Activated naive CD4-positive, alpha-beta T cell treated with anti-CD3 and anti-CD28 coated beads for 36 hours (primary cell): ENCODE data around the gene CLEC10A. TPM values are rescaled to one million over a fixed set of nuclear protein-coding genes. Genes with fewer than 3 reads are reported as not detected.

Experiments
- CTCF ChIA-PET: fragments of 350-600 bp; sonication (Branson Sonifier 250); formaldehyde crosslinking; loops from one replicate; lab custom pipeline; 2021; ENCODE audit warnings: antibody characterized with exemption; lab: Charles Lee
- DNase-seq: peaks from one replicate; pipeline ENCODE4 v3.0.0-alpha.2; 2020
- H3K27ac Mint-ChIP-seq: one replicate; pipeline ENCODE4 v1.8.0; 2021; ENCODE audit warnings: mild to moderate bottlenecking, mixed read lengths
- H3K27me3 Mint-ChIP-seq: one replicate; pipeline ENCODE4 v1.8.0; 2021; ENCODE audit warnings: low read depth, mixed read lengths
- H3K36me3 Mint-ChIP-seq: one replicate; pipeline ENCODE4 v1.8.0; 2021; ENCODE audit warnings: low read depth, mixed read lengths
- H3K4me1 Mint-ChIP-seq: one replicate; pipeline ENCODE4 v1.8.0; 2021; ENCODE audit warnings: low read depth, mixed read lengths
- H3K4me3 Mint-ChIP-seq: one replicate; pipeline ENCODE4 v1.8.0; 2021; ENCODE audit warnings: mild to moderate bottlenecking, moderate library complexity, mixed read lengths
- H3K9me3 Mint-ChIP-seq: one replicate; pipeline ENCODE4 v1.8.0; 2021; ENCODE audit warnings: mixed read lengths
- intact Hi-C: fragments of 100-400 bp; cut with micrococcal nuclease; formaldehyde crosslinking; loops from one replicate; pipeline ENCODE4 v1.15.1; 2023
- total RNA-seq, 2 experiments: library from RNA; stranded (reverse); gene quantifications; one replicate each; pipeline ENCODE4 v1.2.3, GENCODE V29; 2021

Gene CLEC10A
- total RNA-seq, 2 experiments from 2014 or later: not detected

- Mint-ChIP-seq H3K27ac (no peak overlapping the region), H3K36me3 (no peaks in the 10 kb centered on the region), H3K9me3 (no peaks in the 10 kb centered on the region), H3K27me3 (no peaks in the 10 kb centered on the region), H3K4me3 (peak overlapping the region; percentile 70), H3K4me1 (peaks cover 45% of the 10 kb centered on the region)
- no peak for DNase-seq
- CTCF ChIA-PET: interaction anchor here (0.8 to 12.1 kb wide), 3 partner anchors 92 to 178 kb away, joined by 3 to 238 read pairs (median 4); no protein-coding TSS in a partner anchor
- intact Hi-C loops: loop anchor here (1.0 to 10.0 kb wide), 2 partner anchors 8 to 532 kb away; partner anchors contain the start of gene CD68
These were observed 36.9 kb downstream of the CLEC10A start for GRCh38 chr17:7043182-7043496.

GRCh38 chr17:7042501-7043181, 37.4 kb downstream of the CLEC10A start:
- Mint-ChIP-seq H3K9me3 (no peaks in the 10 kb centered on the region), H3K4me1 (peaks cover 44% of the 10 kb centered on the region), H3K27ac (peak overlapping the region; percentile 63), H3K27me3 (no peaks in the 10 kb centered on the region), H3K4me3 (peak overlapping the region; percentile 70), H3K36me3 (no peaks in the 10 kb centered on the region)
- CTCF ChIA-PET: interaction anchor here (0.6 to 1.5 kb wide), 2 partner anchors 77 to 90 kb away, joined by 3 to 6 read pairs; no protein-coding TSS in a partner anchor
- intact Hi-C loops: loop anchor here (1.0 to 10.0 kb wide), 2 partner anchors 7 to 532 kb away; partner anchors contain the start of gene CD68
- DNase-seq: peak; percentile 63

DNA sequence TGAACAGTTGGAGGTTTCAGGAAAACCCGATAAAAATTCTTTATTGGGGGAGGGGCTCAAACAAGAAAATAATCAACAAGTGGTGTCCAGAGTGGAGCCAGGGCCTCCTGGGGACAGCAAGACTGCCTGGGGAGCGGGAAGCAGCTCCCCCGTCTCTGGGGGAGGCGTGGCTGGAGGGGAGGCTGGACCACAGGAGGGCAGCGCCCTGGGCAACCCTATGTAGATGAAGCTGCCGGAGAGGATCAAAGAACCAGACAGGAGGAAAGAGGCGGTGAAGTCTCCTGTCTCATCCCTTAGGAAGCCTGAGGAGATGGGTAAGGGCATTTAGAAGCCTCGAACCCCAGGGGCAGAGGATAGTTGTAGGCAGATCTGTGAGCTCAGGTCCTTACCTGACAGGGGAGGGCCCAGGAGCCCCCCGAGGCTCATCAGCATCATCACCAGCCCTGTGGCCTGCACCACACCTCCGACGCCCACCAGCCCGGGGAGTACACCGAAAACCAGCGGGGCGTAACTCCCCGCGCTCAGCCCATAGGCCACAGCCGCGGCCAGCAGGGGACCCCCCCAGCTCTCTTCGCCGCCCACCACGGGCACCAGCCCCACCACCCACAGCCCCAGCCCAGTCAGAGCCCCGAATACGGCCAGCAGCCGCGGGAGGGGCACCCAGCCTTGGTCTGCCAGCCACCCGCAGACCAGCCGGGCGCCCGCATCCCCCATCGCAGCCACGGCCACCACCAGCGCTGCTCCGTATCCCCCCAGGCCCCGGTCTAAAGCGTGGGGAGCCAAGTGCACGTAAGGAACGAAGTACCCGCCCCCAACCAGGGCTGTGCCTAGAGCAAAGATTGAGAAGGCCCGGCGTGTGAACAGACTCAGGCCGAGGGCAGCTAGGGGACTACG, 38.2 kb downstream of the CLEC10A start:
- no peak for DNase-seq
- intact Hi-C loops: loop anchor here (10.0 kb wide), 1 partner anchor 533 kb away; the partner anchor contains the start of gene CD68
- H3K27ac Mint-ChIP-seq: peak overlapping the region; percentile 63
- CTCF ChIA-PET: interaction anchor here (0.6 to 1.5 kb wide), 2 partner anchors 77 to 91 kb away, joined by 3 to 6 read pairs; no protein-coding TSS in a partner anchor
- peaks cover 45% of the 10 kb centered on the region for H3K4me1 Mint-ChIP-seq
- H3K27me3 Mint-ChIP-seq: no peaks in the 10 kb centered on the region
- no peaks in the 10 kb centered on the region for H3K36me3 Mint-ChIP-seq
- no peaks in the 10 kb centered on the region for H3K9me3 Mint-ChIP-seq
- peak overlapping the region; percentile 70 for H3K4me3 Mint-ChIP-seq

GRCh38 chr17:7039832-7040231, 40.2 kb downstream of the CLEC10A start:
- Mint-ChIP-seq H3K27ac (no peak overlapping the region), H3K9me3 (no peaks in the 10 kb centered on the region), H3K4me1 (peaks cover 40% of the 10 kb centered on the region), H3K4me3 (no peak overlapping the region), H3K36me3 (peaks cover 3% of the 10 kb centered on the region), H3K27me3 (no peaks in the 10 kb centered on the region)
- DNase-seq: no peak
- CTCF ChIA-PET: interaction anchor here (5.7 kb wide), 1 partner anchor 17 kb away, joined by 37 read pairs; the partner anchor contains the start of gene BCL6B
- intact Hi-C loops: loop anchor here (10.0 kb wide), 1 partner anchor 535 kb away; the partner anchor contains the start of gene CD68

- Mint-ChIP-seq H3K4me1 (peaks cover 46% of the 10 kb centered on the region), H3K9me3 (no peaks in the 10 kb centered on the region), H3K27ac (no peak overlapping the region), H3K27me3 (no peaks in the 10 kb centered on the region), H3K4me3 (peak overlapping the region; percentile 11), H3K36me3 (peaks cover 3% of the 10 kb centered on the region)
- DNase-seq: no peak
- intact Hi-C loops: no loop called here
- CTCF ChIA-PET: interaction anchor here (0.6 to 5.7 kb wide), 8 partner anchors 7 to 140 kb away, joined by 3 to 37 read pairs (median 4); partner anchors contain the start of gene BCL6B
These were observed 41.8 kb downstream of the CLEC10A start for GRCh38 chr17:7038025-7038862.

GRCh38 chr17:7035591-7036368, 44.3 kb downstream of the CLEC10A start, which contains the start of gene SLC16A13:
TSS of gene SLC16A13 (plus strand) at chr17:7036015. CDS start at chr17:7036383, 368 bp downstream.
- peaks cover 49% of the 10 kb centered on the region for H3K4me1 Mint-ChIP-seq
- H3K27me3 Mint-ChIP-seq: no peaks in the 10 kb centered on the region
- peak within 1 kb of the TSS; percentile 99 for H3K27ac Mint-ChIP-seq
- intact Hi-C loops: loop anchor here (1.0 kb wide), 4 partner anchors 8 to 25 kb away; partner anchors contain the start of gene BCL6B
- peaks cover 2% of the 10 kb centered on the region for H3K9me3 Mint-ChIP-seq
- peaks cover 6% of the 10 kb centered on the region for H3K36me3 Mint-ChIP-seq
- H3K4me3 Mint-ChIP-seq: peak within 1 kb of the TSS; percentile 96
- CTCF ChIA-PET: interaction anchor here (0.8 to 5.7 kb wide), 5 partner anchors 10 to 369 kb away, joined by 3 to 37 read pairs (median 6); partner anchors contain the start of gene BCL6B
- peak; percentile 99 for DNase-seq

DNA sequence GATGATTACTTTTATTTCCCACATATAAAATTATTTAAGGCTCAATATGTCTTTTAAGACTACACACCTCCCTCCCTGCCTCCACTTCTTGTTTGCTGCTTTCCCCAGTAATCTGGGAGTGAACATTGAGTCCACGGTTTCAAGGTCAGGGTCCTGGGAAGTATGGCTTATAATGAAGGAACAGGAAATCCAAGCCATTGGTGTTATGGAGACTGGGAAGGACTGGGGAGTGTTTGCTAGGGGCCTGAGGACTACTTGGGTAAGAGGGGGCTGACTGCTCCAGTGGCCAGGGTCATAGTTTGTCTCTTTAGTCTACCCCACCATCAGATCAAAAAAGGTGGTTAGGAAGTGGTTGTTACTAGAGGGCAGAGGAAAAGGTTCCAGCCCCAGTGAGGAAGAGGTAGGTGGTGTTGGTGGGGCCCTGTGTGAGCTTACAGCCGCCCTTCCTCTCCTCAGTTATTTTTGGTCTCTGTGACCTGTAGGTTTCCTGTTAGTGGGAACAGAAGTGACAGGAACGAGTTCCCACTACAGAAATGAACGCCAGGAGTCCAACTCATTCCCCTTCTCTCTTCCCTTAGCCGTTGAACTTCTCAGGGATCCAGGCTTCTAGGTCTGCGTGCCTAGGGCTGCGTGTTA, 45.0 kb downstream of the CLEC10A start:
- Mint-ChIP-seq H3K27me3 (no peaks in the 10 kb centered on the region), H3K4me1 (peaks cover 56% of the 10 kb centered on the region), H3K9me3 (peaks cover 2% of the 10 kb centered on the region), H3K4me3 (peak overlapping the region; percentile 96), H3K27ac (peak overlapping the region; percentile 99), H3K36me3 (peaks cover 6% of the 10 kb centered on the region)
- peak; percentile 57 for DNase-seq
- CTCF ChIA-PET: interaction anchor here (0.8 to 5.7 kb wide), 5 partner anchors 11 to 368 kb away, joined by 3 to 37 read pairs (median 6); partner anchors contain the start of gene BCL6B
- intact Hi-C loops: loop anchor here (1.0 kb wide), 4 partner anchors 8 to 25 kb away; partner anchors contain the start of gene BCL6B

DNA sequence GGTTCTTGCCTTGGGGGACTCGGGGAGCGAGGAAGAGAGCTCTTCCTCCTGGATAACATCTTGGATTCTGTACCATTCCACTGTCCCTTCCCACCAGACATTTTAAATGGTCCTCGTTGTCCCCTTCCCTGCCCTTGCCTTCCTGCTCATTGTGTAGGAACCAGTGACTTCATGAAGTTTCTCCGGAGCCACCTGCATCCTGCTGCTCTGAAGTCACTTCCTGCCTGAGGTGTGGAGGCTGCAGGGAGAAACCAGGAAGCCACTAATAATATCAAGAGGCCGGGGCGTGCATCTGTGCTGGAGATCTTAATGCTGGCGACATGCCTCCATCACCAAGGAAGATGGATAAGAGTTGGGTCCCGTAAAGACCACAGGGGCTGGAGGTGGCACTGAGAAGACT, 50.4 kb downstream of the CLEC10A start:
- DNase-seq: peak; percentile 85

DNA sequence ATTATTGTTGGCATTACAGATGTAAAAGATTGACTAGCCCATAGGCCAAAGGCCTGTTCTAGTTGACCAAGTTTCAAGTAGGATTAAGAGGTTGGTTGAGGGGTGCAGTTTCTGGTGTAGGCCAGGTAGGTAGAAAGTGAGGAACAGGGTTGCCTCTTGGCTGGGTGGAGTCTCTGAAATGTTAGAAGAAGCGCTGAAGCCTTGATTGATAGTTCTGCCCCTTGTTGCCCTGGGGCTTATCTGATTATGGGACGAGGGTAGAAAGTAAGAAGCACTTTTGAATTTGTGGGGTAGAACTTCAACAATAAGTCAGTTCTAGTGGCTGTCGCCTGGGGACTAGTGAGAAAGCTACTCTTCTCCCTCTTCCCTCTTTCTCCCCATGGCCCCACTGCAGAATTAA, 51.0 kb downstream of the CLEC10A start:
- intact Hi-C loops: no loop called here
- CTCF ChIA-PET: interaction anchor here (1.3 kb wide), 1 partner anchor 17 kb away, joined by 3 read pairs; no protein-coding TSS in a partner anchor

More for the DNA sequence above, 50.4 kb downstream of the CLEC10A start:
- H3K27ac Mint-ChIP-seq: peak overlapping the region; percentile 89
- no peaks in the 10 kb centered on the region for H3K27me3 Mint-ChIP-seq
- peaks cover 4% of the 10 kb centered on the region for H3K9me3 Mint-ChIP-seq
- CTCF ChIA-PET: interaction anchor here (1.3 kb wide), 1 partner anchor 16 kb away, joined by 3 read pairs; no protein-coding TSS in a partner anchor
- H3K4me1 Mint-ChIP-seq: peaks cover 46% of the 10 kb centered on the region
- H3K4me3 Mint-ChIP-seq: peak overlapping the region; percentile 66
- intact Hi-C loops: no loop called here
- H3K36me3 Mint-ChIP-seq: peaks cover 4% of the 10 kb centered on the region

GRCh38 chr17:7027335-7027734, 52.7 kb downstream of the CLEC10A start:
- CTCF ChIA-PET: interaction anchor here (1.0 kb wide), 1 partner anchor 16 kb away, joined by 3 read pairs; no protein-coding TSS in a partner anchor
- Mint-ChIP-seq H3K27ac (no peak overlapping the region), H3K36me3 (peaks cover 4% of the 10 kb centered on the region), H3K9me3 (peaks cover 4% of the 10 kb centered on the region), H3K27me3 (peaks cover 4% of the 10 kb centered on the region), H3K4me1 (peaks cover 42% of the 10 kb centered on the region), H3K4me3 (no peak overlapping the region)
- intact Hi-C loops: no loop called here
- no peak for DNase-seq

More for the DNA sequence above, 51.0 kb downstream of the CLEC10A start:
- H3K27me3 Mint-ChIP-seq: no peaks in the 10 kb centered on the region
- H3K4me1 Mint-ChIP-seq: peaks cover 42% of the 10 kb centered on the region
- peaks cover 4% of the 10 kb centered on the region for H3K9me3 Mint-ChIP-seq
- H3K36me3 Mint-ChIP-seq: peaks cover 4% of the 10 kb centered on the region
- H3K27ac Mint-ChIP-seq: peak overlapping the region; percentile 89
- DNase-seq: no peak
- peak overlapping the region; percentile 66 for H3K4me3 Mint-ChIP-seq
